PC-3 (cell line): ENCODE data around the gene CATSPERB.

Source experiments
- EZH2phosphoT487 ChIP-seq: fragments of 300-600 bp; sonication (generic); IDR thresholded peaks from 2 replicates; pipeline ENCODE4 v1.6.1; 2018; ENCODE audit warnings: mild to moderate bottlenecking, antibody characterized with exemption, low read length, borderline replicate concordance
- TF ChIP-seq, protein P1 (sequence below): fragments of 300-600 bp; sonication (generic); conservative IDR thresholded peaks from 2 replicates; pipeline ENCODE4 v1.5.1; 2017; ENCODE audit warnings: antibody characterized with exemption, low read depth, mild to moderate bottlenecking, low read length

DNA sequence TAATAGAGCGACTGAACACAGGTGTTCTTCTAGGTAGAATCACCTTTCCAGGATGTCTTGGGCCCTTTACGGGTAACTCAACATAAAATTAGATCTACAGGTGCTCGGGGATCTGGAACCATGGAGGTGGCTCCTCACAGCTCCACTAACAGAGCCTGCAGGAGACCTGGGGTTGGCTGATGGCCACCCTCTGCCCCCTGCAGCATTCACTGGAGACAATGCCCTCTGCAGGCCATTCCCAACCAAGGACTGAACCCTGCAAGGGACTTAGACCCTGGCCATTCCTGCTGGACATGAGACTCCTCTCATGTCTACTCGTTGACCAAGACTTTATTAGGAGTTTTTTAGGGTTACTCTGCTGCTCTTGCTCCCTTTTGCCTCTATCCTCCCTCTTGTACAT, 163.3 kb downstream of the CATSPERB start:
- TF ChIP-seq, protein P1, sequence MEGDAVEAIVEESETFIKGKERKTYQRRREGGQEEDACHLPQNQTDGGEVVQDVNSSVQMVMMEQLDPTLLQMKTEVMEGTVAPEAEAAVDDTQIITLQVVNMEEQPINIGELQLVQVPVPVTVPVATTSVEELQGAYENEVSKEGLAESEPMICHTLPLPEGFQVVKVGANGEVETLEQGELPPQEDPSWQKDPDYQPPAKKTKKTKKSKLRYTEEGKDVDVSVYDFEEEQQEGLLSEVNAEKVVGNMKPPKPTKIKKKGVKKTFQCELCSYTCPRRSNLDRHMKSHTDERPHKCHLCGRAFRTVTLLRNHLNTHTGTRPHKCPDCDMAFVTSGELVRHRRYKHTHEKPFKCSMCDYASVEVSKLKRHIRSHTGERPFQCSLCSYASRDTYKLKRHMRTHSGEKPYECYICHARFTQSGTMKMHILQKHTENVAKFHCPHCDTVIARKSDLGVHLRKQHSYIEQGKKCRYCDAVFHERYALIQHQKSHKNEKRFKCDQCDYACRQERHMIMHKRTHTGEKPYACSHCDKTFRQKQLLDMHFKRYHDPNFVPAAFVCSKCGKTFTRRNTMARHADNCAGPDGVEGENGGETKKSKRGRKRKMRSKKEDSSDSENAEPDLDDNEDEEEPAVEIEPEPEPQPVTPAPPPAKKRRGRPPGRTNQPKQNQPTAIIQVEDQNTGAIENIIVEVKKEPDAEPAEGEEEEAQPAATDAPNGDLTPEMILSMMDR, result peak; percentile 41; the same call in 1 of the 2 replicates
- no peak for TF ChIP-seq EZH2phosphoT487
